PC-3 (cell line): Measurements from ENCODE around the gene PHLDB1.

ENCODE experiments used
- EZH2 ChIP-seq: fragments of 300-600 bp; sonication (generic); IDR thresholded peaks from one replicate; pipeline ENCODE4 v1.6.1; 2017; ENCODE audit warnings: antibody characterized with exemption, mild to moderate bottlenecking, low read length; ENCODE audit not compliant: unreplicated experiment
- EZH2phosphoT487 ChIP-seq: fragments of 300-600 bp; sonication (generic); IDR thresholded peaks from 2 replicates; pipeline ENCODE4 v1.6.1; 2018; ENCODE audit warnings: mild to moderate bottlenecking, antibody characterized with exemption, low read length, borderline replicate concordance
- TF ChIP-seq, protein P1 (sequence below): fragments of 300-600 bp; sonication (generic); conservative IDR thresholded peaks from 2 replicates; pipeline ENCODE4 v1.5.1; 2017; ENCODE audit warnings: antibody characterized with exemption, low read depth, mild to moderate bottlenecking, low read length

DNA sequence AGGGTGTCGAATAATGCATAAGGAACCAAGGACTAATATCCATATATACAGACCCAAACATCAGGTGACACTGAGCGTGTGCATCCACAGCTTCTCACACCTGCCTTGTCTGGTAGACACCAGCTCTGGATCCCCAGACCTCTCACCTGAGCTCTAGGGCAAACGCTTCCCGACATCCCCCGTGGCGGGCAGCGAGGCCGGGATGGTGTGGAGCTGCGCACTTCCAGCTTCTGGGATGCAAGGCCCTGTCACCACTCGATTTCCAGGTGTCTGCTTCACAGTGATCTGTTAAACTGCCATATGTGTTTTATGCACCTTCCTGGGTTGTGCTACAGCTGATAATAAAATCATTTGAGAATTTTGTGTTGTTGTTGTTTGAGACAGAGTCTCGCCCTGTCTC lies 87.4 kb downstream of the PHLDB1 start:
- TF ChIP-seq, protein P1, sequence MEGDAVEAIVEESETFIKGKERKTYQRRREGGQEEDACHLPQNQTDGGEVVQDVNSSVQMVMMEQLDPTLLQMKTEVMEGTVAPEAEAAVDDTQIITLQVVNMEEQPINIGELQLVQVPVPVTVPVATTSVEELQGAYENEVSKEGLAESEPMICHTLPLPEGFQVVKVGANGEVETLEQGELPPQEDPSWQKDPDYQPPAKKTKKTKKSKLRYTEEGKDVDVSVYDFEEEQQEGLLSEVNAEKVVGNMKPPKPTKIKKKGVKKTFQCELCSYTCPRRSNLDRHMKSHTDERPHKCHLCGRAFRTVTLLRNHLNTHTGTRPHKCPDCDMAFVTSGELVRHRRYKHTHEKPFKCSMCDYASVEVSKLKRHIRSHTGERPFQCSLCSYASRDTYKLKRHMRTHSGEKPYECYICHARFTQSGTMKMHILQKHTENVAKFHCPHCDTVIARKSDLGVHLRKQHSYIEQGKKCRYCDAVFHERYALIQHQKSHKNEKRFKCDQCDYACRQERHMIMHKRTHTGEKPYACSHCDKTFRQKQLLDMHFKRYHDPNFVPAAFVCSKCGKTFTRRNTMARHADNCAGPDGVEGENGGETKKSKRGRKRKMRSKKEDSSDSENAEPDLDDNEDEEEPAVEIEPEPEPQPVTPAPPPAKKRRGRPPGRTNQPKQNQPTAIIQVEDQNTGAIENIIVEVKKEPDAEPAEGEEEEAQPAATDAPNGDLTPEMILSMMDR: no peak
- no peak for TF ChIP-seq EZH2
- TF ChIP-seq EZH2phosphoT487: no peak
